HepG2 (cell line): ENCODE measurements around the gene WNT6. TPM values are rescaled to one million over a fixed set of nuclear protein-coding genes. Genes with fewer than 3 reads are reported as not detected.

Source experiments
- ATAC-seq: fragments of 200-7000 bp; cut with Tn5 transposase; 3 replicates; pipeline ENCODE4 v1.9.1; 2020; ENCODE audit warnings: mild to moderate bottlenecking, moderate library complexity
- BruUV-seq: library from RNA; stranded (reverse); fragments of 400-500 nt; replicated peaks from 2 replicates; lab custom pipeline; 2021; lab: Mats Ljungman, UMichigan
- CTCF ChIA-PET: fragments of 300-600 bp; formaldehyde crosslinking; extraction: SDS; loops from one replicate; lab custom pipeline; 2021; ENCODE audit warnings: low total read pairs, inconsistent platforms, low intra/inter-chr PET ratio; lab: Yijun Ruan, JAX
- POLR2A ChIA-PET: fragments of 350-600 bp; sonication (Branson Sonifier 250); formaldehyde crosslinking; loops from one replicate; lab custom pipeline; 2020; ENCODE audit warnings: antibody characterized with exemption, inconsistent platforms; lab: Yijun Ruan, JAX
- DNase-seq: peaks from one replicate; pipeline ENCODE4 v3.0.0-alpha.2; 2015; ENCODE audit warnings: low spot score
- FAIRE-seq: peaks from 3 replicates; lab custom pipeline; 2011; peaks lifted over from hg19 to GRCh38; lab: Jason Lieb, UNC
- H2AFZ ChIP-seq: one replicate; pipeline ENCODE4 v1.6.1; 2011; ENCODE audit warnings: low read length, inconsistent platforms
- H3K27ac ChIP-seq: fragments of 300-600 bp; 3 replicates; pipeline ENCODE4 v1.8.0; 2011; ENCODE audit warnings: mixed run types, mild to moderate bottlenecking, mixed read lengths, low read length, inconsistent platforms; ENCODE audit not compliant: insufficient read depth; ENCODE audit errors: extremely low read length
- H3K27me3 ChIP-seq, 2 experiments: fragments of 200-600 bp in 1 of 2; 2 replicates in 1 of 2; 3 replicates in 1 of 2; pipeline versions ENCODE4 v1.6.0 to v1.8.0; 2011; ENCODE audit warnings: low read length in 2 of 2, mild to moderate bottlenecking in 2 of 2, moderate library complexity in 2 of 2, inconsistent platforms in 1 of 2; ENCODE audit not compliant: insufficient read depth in 2 of 2, control insufficient read depth in 1 of 2
- H3K36me3 ChIP-seq, 2 experiments: fragments of 200-600 bp in 1 of 2; replicated peaks in 1 of 2; 2 replicates in 1 of 2; 3 replicates in 1 of 2; pipeline versions ENCODE4 v1.5.1 to v1.8.0; 2011; ENCODE audit warnings: low read length in 2 of 2, inconsistent platforms in 1 of 2; ENCODE audit not compliant: insufficient read depth in 2 of 2, control insufficient read depth in 1 of 2
- H3K4me1 ChIP-seq: 2 replicates; pipeline ENCODE4 v1.5.1; 2012; ENCODE audit warnings: low read length, inconsistent platforms; ENCODE audit not compliant: insufficient read depth
- H3K4me2 ChIP-seq: 2 replicates; pipeline ENCODE4 v1.6.0; 2011; ENCODE audit warnings: low read depth, low read length, inconsistent platforms
- H3K4me3 ChIP-seq, 3 experiments: fragments of 200-600 bp in 1 of 3; sonication (generic), shearing (Covaris generic) in 1 of 3; replicated peaks in 1 of 3; 2 replicates each; pipeline ENCODE4 v1.5.1; 2011 to 2016; ENCODE audit warnings: low read length in 3 of 3, inconsistent platforms in 2 of 3, low read depth in 2 of 3, mild to moderate bottlenecking in 2 of 3, control low read depth in 1 of 3, mixed read lengths in 1 of 3; ENCODE audit not compliant: insufficient read depth in 1 of 3
- H3K79me2 ChIP-seq: one replicate; pipeline ENCODE4 v1.6.1; 2011; ENCODE audit warnings: low read length, inconsistent platforms; ENCODE audit not compliant: insufficient read depth
- H3K9ac ChIP-seq: 2 replicates; pipeline ENCODE4 v1.6.0; 2011; ENCODE audit warnings: mild to moderate bottlenecking, low read depth, low read length, inconsistent platforms; ENCODE audit not compliant: insufficient read depth
- H3K9me3 ChIP-seq: 2 replicates; pipeline ENCODE4 v1.5.1; 2012; ENCODE audit warnings: mild to moderate bottlenecking, low read length
- H4K20me1 ChIP-seq: 2 replicates; pipeline ENCODE4 v1.6.0; 2011; ENCODE audit warnings: inconsistent platforms, mild to moderate bottlenecking, low read length, moderate library complexity; ENCODE audit not compliant: insufficient read depth
- AFF4 ChIP-seq: sonication (generic); formaldehyde crosslinking; IDR thresholded peaks from 2 replicates; pipeline ENCODE4 v1.4.0; 2020; ENCODE audit warnings: missing genetic modification reagents
- ATF7 ChIP-seq, 2 experiments: fragments of 450-650 bp in 1 of 2; sonication (generic) in 1 of 2; formaldehyde crosslinking in 1 of 2; IDR thresholded peaks; 2 replicates each; pipeline versions ENCODE4 v1.4.0 to v1.6.1; 2016 to 2020; ENCODE audit warnings: antibody characterized with exemption in 1 of 2, mild to moderate bottlenecking in 1 of 2, missing genetic modification reagents in 1 of 2
- HNF4A ChIP-seq: sonication (generic); formaldehyde crosslinking; IDR thresholded peaks from 2 replicates; pipeline ENCODE4 v1.4.0; 2020; ENCODE audit warnings: missing genetic modification reagents
- KAT2B ChIP-seq: fragments of 150-350 bp; IDR thresholded peaks from 2 replicates; pipeline ENCODE4 v1.6.1; 2014; ENCODE audit warnings: low read depth, low read length, borderline replicate concordance
- MAZ ChIP-seq, 2 experiments: sonication (generic) in 1 of 2; formaldehyde crosslinking in 1 of 2; IDR thresholded peaks; 2 replicates each; pipeline versions ENCODE4 v1.5.0 to v1.6.1; 2012 to 2020; ENCODE audit warnings: low read depth in 2 of 2, mild to moderate bottlenecking in 2 of 2, borderline replicate concordance in 1 of 2, improper control_type of control experiment in 1 of 2, low read length in 1 of 2, missing genetic modification reagents in 1 of 2, moderate library complexity in 1 of 2
- MYNN ChIP-seq: sonication (generic); formaldehyde crosslinking; IDR thresholded peaks from 2 replicates; pipeline ENCODE4 v1.4.0; 2020; ENCODE audit warnings: mild to moderate bottlenecking, low read depth, missing genetic modification reagents
- NR2F6 ChIP-seq, 2 experiments: IDR thresholded peaks; 2 replicates each; pipeline ENCODE4 v1.6.1; 2016; ENCODE audit warnings: antibody characterized with exemption in 1 of 2, mild to moderate bottlenecking in 1 of 2
- RNF2 ChIP-seq: fragments of 450-650 bp; conservative IDR thresholded peaks from 2 replicates; pipeline ENCODE4 v1.6.1; 2016; ENCODE audit warnings: low read depth
- SRSF9 ChIP-seq: fragments of 200-400 bp; formaldehyde crosslinking; IDR thresholded peaks from 2 replicates; pipeline ENCODE4 v1.6.1; 2018; ENCODE audit warnings: borderline replicate concordance, mild to moderate bottlenecking, low read depth, low read length; ENCODE audit not compliant: insufficient read depth, poor library complexity, severe bottlenecking
- TFE3 ChIP-seq: IDR thresholded peaks from 2 replicates; pipeline ENCODE4 v1.6.1; 2016
- ZBTB26 ChIP-seq: IDR thresholded peaks from 2 replicates; pipeline ENCODE4 v1.6.1; 2016; ENCODE audit warnings: missing compliant biosample characterization, missing genetic modification reagents, borderline replicate concordance
- ZFY ChIP-seq: sonication (generic); formaldehyde crosslinking; IDR thresholded peaks from 2 replicates; pipeline ENCODE4 v1.4.0; 2020; ENCODE audit warnings: missing genetic modification reagents
- ZNF10 ChIP-seq: sonication (generic); formaldehyde crosslinking; IDR thresholded peaks from 2 replicates; pipeline ENCODE4 v1.4.0; 2020; ENCODE audit warnings: mild to moderate bottlenecking, low read depth, missing genetic modification reagents, borderline replicate concordance
- ZNF232 ChIP-seq: sonication (generic); formaldehyde crosslinking; IDR thresholded peaks from 2 replicates; pipeline ENCODE4 v1.4.0; 2020; ENCODE audit warnings: missing genetic modification reagents, borderline replicate concordance
- ZNF263 ChIP-seq: sonication (generic); formaldehyde crosslinking; IDR thresholded peaks from 2 replicates; pipeline ENCODE4 v1.4.0; 2020; ENCODE audit warnings: missing genetic modification reagents
- ZNF441 ChIP-seq: sonication (generic); formaldehyde crosslinking; IDR thresholded peaks from 2 replicates; pipeline ENCODE4 v1.7.0; 2021; ENCODE audit warnings: missing genetic modification reagents, borderline replicate concordance
- ZNF788 ChIP-seq: sonication (generic); formaldehyde crosslinking; IDR thresholded peaks from 2 replicates; pipeline ENCODE4 v1.5.0; 2020; ENCODE audit warnings: mild to moderate bottlenecking, missing genetic modification reagents, borderline replicate concordance
- ZSCAN9 ChIP-seq: IDR thresholded peaks from 2 replicates; pipeline ENCODE4 v1.6.1; 2016; ENCODE audit warnings: borderline replicate concordance
- whole genome bisulfite sequencing: methylation state at CpG from one replicate; pipeline ENCODE4 v1.1.6; 2017; ENCODE audit warnings: low lambda C conversion rate; 5-methylcytosine and 5-hydroxymethylcytosine counted together
- in situ Hi-C: cut with HindIII; loops from 2 replicates; pipeline ENCODE4 v1.10.0; 2017; ENCODE audit warnings: low pct_unique_long_range_greater_than_20kb; ENCODE audit not compliant: extremely low pct_ligation_motif_present
- intact Hi-C: fragments of 100-400 bp; cut with micrococcal nuclease; formaldehyde crosslinking; loops from one replicate; pipeline ENCODE4 v1.10.0; 2022; ENCODE audit not compliant: unreplicated experiment
- polyA plus RNA-seq, 8 experiments: library from polyadenylated mRNA; depleted of rRNA in 3 of 8; stranded (reverse) in 7 of 8; unstranded in 1 of 8; fragments of >200 nt; fragmentation: Illumina TruSeq in 4 of 8; extraction: Trizol in 4 of 8; gene quantifications; 2 replicates each; pipeline versions ENCODE4 v1.2.1 to v1.2.3, GENCODE V29; 2011 to 2016; ENCODE audit warnings: low read depth in 4 of 8, missing spikeins in 1 of 8, mixed read lengths in 1 of 8; ENCODE audit not compliant: insufficient read depth in 1 of 8
- total RNA-seq, 5 experiments: library from RNA; depleted of rRNA; stranded (reverse); fragments of >200 nt; fragmentation: Illumina TruSeq; extraction: Trizol; gene quantifications; 2 replicates each; pipeline ENCODE4 v1.2.3, GENCODE V29; 2016; ENCODE audit warnings: low read depth in 1 of 5

Gene WNT6
- total and polyA plus RNA-seq, 2 of the 13 experiments (the other 11 are each of a cell fraction or from before 2014, with no cell fraction given): 0.20 TPM; not detected in 1

GRCh38 chr2:218815649-218816048 is 44.0 kb upstream of the WNT6 start:
- H4K20me1 ChIP-seq: no peaks in the 10 kb centered on the region
- peaks cover 9% of the 10 kb centered on the region for H3K4me1 ChIP-seq
- H3K36me3 ChIP-seq: peaks cover 41 to 79% of the 10 kb centered on the region in 2 experiments
- ATAC-seq (peak; percentile 38), FAIRE-seq (no peak), DNase-seq (no peak)
- no peaks in the 10 kb centered on the region for H3K9me3 ChIP-seq
- WGBS: 77% methylated on average over 4 of the region's 4 CpGs
- ChIA-PET CTCF (no interaction called here), POLR2A (interaction anchor here (1.1 to 1.7 kb wide), 2 partner anchors 33 to 34 kb away, joined by 4 read pairs; partner anchors contain the start of gene CYP27A1)
- BruUV-seq: no TSS peak
- no peak overlapping the region for H2AFZ ChIP-seq
- intact Hi-C loops (no loop called here), in situ Hi-C loops (no loop called here)
- no peak overlapping the region for H3K4me3 ChIP-seq
- no peaks in the 10 kb centered on the region for H3K27me3 ChIP-seq
- no peaks in the 10 kb centered on the region for H3K79me2 ChIP-seq
- no peak overlapping the region for H3K9ac ChIP-seq
- H3K27ac ChIP-seq: no peak overlapping the region
- no peak overlapping the region for H3K4me2 ChIP-seq
- TF ChIP-seq ZNF263 (CRISPR knock-in tag) (peak; percentile 74), RNF2 (no peak), ZNF10 (CRISPR knock-in tag) (no peak), ZBTB26 (CRISPR knock-in tag) (peak; percentile 87), ZNF441 (CRISPR knock-in tag) (no peak), ZFY (CRISPR knock-in tag) (no peak), MAZ (IDR thresholded peaks at IDR 0.05; ENCODE audit: borderline replicate concordance, low read depth, low read length) (no peak), MAZ (CRISPR knock-in tag; IDR thresholded peaks at IDR 0.05; ENCODE audit: low read depth) (no peak), TFE3 (no peak), KAT2B (no peak), ZSCAN9 (no peak), ATF7 (IDR thresholded peaks at IDR 0.05) (no peak), ATF7 (CRISPR knock-in tag; IDR thresholded peaks at IDR 0.05) (no peak), NR2F6 (IDR thresholded peaks at IDR 0.05) (0 out of 2 replicates have a peak, but pooled peaks have one; percentile 31), NR2F6 (CRISPR knock-in tag; IDR thresholded peaks at IDR 0.05) (no peak), HNF4A (CRISPR knock-in tag) (peak; percentile 35; the same call in 1 of the 2 replicates), SRSF9 (no peak), ZNF232 (no peak), AFF4 (CRISPR knock-in tag) (no peak), MYNN (no peak), ZNF788 (CRISPR knock-in tag) (no peak)
